HG03342 (cell line): ENCODE data around the gene ARPC4.
"Not testable (repeated sequence)": the region's sequence is repeated elsewhere in the genome, so short reads cannot be mapped to it uniquely, and the experiment has no call there.

Source experiments
- ATAC-seq: cut with Tn5 transposase; IDR thresholded peaks from one replicate; pipeline ENCODE4 v1.9.1; 2021; ENCODE audit warnings: mild to moderate bottlenecking, moderate library complexity; ENCODE audit not compliant: unreplicated experiment

The ARPC4 gene

DNA sequence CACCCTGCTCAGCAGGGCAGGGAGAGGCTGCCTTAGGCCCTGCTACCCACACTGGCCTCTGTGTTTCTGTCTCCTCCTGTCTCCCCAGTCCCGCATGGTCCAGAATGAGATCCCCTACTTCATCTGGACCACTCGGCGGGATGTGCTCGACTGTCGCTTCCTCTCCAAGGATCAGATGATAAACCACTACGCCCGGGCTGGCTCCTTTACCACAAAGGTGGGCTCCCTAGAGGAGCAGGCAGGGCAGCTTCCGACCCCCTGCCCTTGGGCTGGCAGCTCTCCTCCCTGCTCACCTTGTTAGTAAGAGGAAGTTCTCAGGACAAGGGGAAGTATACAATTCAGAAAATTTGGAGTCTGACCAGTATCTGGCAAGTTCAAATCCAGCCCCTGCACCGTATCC, 23.1 kb downstream of the ARPC4 start:
- no peak for ATAC-seq

DNA sequence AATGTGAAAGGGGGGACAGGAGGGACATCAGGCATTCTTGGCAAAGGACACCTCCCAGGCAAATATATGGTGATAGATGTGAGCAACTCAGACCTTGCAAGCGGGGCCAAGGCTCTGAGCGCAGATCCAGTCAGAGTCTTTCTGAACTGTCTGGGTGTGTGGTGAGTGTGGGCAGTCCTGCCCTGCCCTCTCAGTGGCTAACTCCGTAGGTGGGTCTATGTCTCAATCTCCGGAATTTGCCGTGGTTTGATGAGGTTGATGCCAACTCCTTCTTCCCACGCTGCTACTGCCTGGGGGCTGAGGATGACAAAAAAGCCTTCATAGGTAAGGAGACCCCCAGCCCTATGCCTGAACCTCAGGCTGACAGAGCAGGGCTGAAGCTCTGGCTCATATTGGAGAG, 24.6 kb downstream of the ARPC4 start:
- no peak for ATAC-seq

DNA sequence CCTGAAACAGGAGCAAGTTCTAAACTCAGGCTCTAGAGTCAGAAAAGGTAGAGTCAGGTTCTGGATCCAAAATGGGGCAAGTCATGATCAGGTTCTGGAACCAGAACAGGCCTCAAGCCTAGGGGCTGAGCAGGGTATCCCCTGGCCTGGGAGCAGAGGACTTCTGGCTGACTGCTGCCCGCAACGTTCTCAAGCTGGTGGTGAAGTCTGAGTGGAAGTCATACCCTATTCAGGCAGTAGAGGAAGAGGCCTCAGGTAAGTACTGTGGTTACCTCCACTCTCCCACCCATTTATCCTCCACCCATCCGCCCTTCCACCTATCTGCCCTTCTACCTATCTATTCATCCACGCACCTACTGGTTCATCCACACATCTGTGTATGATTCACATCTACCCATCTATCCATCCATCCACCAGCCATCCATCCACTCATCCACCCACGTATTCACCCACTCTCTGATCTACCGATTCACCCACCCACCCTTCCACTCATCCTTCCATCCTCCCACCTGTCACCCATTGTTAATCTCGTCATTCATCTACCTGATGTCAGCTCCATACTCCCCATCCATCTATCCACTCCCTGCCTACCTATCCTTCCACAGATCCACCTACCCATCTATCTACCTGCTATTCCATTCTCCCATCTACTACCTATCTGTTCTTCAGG, 25.9 kb downstream of the ARPC4 start:
- ATAC-seq: no peak

DNA sequence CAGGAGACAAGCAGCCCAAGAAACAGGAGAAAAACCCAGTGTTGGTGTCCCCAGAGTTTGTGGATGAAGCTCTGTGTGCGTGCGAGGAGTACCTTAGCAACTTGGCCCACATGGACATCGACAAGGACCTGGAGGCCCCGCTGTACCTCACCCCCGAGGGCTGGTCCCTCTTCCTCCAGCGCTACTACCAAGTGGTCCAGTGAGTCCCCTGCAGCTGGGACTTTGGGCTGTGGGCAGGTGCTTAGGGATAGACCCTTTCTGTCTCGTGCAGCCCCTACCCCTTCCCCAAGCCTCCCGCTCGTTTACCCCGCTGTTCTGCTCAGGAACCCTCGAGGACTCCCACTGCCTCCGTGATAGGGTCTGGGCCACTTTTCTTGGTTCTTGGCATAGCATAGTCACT, 27.7 kb downstream of the ARPC4 start:
- no peak for ATAC-seq

DNA sequence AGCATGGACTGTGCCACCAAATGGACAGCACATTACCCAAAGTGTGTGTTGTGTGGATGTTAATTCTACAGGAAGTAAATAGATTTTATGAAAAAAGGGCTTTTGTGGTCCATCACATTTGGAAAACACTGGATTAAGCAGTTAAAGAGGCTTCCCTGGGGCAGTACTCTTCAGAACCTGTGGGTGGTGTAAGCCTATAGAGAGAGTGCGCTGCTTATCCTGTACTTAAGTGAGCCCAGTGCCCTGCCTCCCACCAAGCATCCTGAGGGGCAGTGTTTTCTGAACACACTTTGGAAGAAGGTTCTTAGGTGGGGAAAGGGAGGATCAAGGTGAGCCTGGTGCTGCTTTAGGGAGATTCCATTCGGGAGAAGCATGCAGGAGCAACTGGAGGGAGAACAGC, 28.1 kb downstream of the ARPC4 start:
- no peak for ATAC-seq

DNA sequence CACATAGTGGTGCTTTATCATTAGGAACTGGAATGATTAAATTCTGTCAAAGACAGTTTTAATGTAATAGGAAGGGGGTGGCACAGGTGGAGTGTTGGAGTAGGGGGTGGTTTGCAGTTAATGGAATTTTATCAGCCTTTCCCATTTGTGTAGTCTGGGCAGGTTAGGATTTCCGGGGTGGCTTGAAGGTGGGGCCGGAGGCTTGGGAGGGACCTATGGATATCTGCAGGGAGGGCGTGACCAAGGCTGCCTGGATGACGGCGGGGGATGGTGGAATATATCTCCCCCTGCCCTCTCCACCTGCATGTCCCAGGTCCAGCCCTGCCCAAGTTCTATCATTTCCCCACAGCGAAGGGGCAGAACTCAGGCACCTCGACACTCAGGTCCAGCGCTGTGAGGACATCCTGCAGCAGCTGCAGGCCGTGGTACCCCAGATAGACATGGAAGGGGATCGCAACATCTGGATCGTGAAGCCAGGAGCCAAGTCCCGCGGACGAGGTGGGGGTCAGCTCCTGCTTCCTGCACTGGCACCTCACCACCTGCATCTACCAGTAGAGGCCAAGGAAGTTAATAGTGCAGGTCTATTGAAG, 32.7 kb downstream of the ARPC4 start:
- ATAC-seq: no peak

DNA sequence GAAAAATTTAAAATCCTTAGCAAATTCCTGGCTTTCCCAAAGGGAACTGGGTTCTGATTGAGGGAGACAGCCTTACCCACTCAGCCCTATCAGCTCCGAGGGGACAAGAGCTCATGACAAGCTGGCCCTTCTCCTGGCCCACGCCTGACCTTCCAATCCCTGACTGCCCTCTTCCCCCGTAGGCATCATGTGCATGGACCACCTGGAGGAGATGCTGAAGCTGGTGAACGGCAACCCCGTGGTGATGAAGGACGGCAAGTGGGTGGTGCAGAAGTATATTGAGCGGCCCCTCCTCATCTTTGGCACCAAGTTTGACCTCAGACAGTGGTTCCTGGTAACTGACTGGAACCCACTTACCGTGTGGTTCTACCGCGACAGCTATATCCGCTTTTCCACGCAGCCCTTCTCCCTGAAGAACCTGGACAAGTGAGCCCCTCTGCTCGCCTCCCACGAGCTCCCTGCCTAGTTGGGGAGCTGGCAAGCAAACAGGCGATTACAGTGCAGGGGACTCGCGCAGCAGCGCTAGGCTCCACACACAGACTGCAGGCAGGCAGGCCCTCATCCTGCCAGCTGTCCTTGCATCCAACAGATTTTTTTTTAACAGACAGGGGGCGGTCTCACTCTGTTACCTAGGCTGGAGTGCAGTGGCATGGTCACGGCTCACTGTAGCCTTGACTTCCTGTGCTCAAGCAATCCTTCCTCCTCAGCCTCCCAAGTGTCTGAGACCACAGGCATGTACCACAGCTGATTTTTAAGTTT, 34.1 kb downstream of the ARPC4 start:
- ATAC-seq: no peak

DNA sequence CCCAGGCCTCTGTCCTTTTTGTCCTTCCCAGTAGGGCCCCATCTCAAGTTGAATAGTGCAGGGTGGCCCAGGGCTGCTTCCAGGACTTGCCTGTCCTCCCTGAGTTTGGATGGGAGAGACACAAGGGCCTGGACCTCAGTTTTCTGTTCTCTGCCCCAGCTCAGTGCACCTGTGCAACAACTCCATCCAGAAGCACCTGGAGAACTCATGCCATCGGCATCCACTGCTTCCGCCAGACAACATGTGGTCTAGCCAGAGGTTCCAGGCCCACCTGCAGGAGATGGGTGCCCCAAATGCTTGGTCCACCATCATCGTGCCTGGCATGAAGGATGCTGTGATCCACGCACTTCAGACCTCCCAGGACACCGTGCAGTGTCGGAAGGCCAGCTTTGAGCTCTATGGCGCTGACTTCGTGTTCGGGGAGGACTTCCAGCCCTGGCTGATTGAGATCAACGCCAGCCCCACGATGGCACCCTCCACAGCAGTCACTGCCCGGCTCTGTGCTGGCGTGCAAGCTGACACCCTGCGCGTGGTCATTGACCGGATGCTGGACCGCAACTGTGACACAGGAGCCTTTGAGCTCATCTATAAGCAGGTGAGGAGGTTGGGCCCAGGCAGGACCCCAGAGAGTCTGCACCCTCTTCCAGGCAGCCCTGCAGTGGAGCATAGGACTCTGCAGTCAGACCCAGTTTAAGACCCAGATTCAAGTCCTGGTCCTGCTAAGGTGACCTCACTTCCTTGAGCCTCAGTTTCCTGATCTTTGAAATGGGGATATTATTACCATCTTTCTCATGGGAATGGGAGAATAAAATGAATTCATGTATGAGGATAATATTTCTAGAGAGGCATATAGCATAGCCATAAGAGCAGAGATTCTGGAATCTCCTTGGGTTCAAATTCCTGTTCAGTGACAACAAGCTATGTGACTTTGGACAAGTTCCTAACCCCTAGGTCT, 36.2 kb downstream of the ARPC4 start:
- ATAC-seq: no peak

DNA sequence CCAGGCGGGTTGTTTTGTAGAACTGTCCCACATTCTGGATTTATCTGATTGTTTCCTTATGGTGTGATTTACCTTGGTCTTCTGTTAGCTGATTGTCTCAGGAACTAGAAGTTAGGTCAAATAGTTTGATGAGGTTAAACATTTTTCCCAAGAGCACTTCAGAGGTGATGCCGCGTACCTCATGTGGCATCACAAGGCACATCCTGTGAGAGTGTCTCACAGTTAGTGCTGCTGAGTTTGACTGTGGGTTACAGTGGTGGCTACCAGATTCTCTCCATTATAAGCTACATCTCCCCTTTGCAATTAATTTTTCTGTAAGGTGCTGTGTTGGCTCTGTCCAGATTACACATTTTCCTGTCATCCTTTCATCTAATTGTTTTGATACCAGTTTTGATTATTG, 38.4 kb downstream of the ARPC4 start:
- no peak for ATAC-seq

DNA sequence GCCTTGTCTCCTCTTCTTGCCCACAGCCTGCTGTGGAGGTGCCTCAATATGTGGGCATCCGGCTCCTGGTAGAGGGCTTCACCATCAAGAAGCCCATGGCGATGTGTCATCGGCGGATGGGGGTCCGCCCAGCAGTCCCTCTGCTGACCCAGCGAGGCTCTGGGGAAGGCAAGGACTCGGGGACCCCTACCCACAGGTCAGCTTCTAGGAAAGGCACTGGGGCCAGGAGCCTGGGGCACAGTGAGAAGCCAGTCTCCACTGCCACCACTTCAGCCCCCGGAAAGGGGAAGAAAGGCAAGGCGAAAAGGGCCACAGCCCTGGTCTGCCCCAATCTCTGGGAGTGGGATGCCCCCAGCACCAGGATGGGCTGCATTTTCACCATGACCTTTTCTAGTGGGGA, 40.2 kb downstream of the ARPC4 start:
- ATAC-seq: no peak

DNA sequence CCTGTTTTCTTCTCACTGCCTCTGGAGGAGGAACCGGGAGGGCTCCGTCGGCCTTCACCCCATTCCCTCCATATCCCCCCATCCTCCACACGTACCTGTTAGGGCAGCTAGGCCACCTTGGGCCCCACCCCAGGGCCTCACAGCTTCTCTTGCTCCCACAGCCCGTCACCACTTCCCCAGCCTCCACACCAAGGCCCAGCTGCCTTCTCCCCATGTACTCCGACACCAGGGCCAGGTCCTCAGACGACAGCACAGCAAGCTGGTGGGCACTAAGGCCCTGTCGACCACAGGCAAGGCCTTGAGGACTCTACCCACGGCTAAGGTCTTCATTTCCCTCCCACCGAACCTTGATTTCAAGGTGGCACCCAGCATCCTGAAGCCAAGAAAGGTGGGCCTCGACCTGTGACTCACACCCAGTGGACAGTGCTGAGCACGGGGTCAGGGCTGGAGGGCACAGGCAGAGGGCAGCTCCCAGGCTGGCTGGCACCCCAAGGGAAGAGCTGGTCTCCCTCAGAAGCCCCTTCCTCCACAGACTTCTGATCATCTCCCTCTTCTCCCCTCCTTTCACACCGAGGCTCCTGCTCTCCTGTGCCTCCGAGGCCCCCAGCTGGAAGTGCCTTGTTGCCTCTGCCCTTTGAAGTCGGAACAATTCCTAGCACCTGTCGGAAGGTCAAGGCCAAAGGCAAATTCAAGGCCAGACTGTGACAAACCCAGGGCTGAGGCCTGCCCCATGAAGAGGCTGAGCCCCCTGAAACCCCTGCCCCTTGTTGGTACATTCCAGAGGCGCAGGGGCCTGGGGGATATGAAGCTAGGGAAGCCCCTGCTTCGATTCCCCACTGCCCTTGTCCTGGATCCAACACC, 41.9 kb downstream of the ARPC4 start:
- ATAC-seq: no peak

DNA sequence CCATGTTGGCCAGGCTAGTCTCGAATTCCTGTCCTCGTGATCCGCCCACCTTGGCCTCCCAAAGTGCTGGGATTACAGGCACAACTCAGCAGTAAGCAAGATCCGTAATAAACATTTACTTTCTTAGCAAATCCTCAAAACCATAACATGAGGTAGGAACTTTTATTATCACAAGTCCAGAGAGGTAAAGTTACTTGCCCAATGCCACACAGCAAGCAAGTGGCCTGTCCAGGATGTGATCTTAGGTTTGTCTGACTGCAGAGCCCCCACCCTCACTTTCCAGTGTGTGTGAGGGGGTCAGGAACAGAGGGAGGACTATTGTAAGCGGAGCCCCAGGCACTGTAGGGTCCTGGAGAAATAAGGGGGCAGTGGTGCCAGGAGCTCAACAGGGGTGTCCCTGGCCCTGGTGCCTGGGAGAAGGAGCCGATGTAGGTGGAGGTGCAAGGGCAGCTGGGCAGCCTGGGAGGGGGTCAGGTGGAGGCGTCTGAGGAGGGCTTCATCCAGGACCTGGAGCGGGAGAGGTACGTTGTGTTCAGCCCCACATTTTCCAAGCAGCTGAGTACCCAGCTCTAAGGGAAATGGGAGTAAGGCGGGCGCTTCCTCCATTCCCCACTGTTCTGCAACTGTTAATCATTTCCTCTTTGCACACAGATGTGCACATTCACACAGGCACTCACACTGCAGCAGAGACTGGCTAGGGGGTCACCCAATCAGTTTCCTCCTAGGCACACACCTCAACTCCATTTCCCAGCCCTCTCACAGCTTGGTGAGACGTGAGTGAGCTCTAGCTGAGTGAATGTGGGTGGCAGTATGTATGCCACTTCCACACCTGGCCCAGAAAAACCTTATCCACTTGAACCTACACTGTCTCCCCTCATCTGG, 45.1 kb downstream of the ARPC4 start:
- no peak for ATAC-seq

DNA sequence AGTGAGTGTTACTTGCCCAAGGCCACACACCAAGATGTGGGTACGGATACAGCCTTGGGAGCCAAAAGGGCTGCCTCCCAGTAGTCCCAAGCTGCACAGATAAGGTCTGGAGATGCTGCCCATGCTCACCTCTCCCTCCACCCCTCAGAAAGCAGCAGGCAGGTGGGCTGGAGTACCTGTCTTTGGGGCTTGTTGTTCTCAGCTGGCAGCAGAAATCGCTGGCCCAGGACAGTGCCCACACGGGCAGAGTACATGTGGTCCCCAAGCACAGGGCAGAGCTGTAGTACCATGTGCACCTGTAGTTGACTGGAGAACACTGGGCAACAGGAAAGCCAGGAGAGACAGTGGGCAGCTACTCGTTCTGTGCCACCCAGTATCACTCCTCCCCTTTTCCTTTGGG, 46.0 kb downstream of the ARPC4 start:
- ATAC-seq: no peak

DNA sequence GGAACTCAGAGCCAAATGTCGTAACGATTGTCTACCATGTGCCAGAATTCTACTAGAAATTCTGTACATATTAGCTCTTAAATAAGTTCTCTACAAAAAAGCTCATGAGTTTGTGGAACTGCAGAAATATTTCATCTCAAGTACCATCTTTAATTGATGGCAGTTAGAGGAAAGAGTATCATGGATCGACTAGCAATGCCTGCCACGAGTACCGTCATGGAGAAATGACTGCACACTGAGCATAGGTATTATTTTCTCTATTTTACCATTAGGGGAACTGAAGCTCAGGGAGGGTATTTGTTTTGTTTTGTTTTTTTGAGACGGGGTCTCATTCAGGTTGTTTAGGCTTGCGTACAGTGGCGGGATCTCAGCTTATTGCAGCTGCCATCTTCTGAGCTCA, 48.1 kb downstream of the ARPC4 start:
- ATAC-seq: no peak

DNA sequence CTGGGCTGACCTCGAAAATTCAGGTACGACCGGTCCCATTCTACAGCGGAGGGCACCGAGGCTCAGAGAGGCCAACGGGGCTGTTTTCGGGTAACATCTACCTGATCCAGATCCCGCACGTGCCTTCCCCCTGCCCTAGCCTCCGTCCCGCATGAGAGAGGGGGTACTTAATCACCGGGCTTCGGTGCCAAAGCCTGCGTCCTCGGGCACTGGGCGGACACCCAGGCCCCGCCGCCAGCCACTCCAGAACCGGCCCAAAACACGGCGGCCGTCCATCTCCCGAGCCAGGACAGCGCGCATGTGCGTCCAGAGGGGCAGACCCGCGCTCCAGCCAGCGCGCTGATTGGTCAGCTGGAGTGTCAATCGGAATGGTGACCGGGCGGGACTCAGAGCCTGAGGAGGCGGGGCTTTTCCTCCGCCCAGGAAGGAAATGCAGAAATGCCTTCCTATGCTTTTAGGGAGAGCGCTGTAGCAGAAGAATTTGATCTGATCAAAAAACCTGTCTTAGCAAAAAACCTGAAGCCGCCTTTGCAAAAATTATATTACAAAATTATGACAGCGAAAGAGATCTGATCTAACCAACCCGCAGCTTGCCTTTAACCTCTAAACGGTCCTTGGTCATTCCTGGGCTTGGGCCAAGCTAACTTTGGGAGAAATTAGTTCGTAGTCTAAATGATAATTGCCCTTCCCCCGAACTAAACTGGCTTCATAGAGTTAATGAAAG, 51.0 kb downstream of the ARPC4 start, which contains the start of gene RPUSD3:
RPUSD3 (minus strand) TSS at position 294 of the 724 bp plus-strand sequence; CDS start at position 276, 18 bp downstream.
- peak; percentile 98 for ATAC-seq

DNA sequence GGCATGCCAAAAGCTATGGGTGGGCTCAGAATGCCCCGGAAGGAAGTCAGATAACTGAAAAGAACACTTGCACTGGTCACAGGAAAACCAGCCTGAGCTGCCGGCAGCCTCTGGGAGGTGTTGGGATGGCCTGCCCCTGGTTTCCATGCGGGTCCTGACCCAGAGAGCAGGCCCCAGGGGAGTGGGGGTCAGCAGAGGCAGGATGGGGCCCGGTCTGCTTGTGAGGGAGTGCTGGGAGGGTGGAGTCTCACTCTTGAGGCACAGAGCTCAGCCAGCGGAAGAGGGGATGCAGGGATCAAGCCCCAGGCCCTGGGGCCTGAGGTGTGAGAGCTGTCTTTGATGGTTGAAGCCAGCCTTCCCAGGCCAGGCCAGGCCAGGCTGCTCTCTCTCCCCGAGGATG, 53.3 kb downstream of the ARPC4 start:
- ATAC-seq: no peak

DNA sequence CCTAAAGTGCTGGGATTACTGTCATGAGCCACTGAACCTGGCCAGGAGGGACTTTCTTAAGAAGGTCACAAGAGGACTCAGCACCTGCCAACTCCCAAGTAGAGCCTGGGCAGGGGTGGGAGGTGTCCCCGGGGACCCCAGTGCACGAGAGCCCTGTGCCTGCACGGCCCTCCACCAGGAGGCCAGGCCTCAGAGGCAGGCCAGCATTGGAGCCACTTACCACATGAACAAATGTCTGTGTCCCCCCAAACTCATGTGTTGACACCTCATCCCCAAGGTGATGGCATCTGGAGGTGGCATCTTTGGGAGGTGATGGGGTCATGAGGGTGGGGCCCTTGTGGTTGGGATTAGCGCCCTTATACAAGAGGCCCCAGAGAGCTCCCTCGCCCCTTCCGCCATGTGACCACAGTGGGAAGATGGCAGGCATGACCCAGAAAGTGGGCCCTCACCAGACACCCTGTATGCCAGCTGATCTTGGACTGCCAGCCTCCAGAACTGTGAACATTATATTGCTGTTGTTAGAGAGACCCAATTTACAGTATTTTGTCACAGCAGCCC, 54.1 kb downstream of the ARPC4 start:
- ATAC-seq: no peak

DNA sequence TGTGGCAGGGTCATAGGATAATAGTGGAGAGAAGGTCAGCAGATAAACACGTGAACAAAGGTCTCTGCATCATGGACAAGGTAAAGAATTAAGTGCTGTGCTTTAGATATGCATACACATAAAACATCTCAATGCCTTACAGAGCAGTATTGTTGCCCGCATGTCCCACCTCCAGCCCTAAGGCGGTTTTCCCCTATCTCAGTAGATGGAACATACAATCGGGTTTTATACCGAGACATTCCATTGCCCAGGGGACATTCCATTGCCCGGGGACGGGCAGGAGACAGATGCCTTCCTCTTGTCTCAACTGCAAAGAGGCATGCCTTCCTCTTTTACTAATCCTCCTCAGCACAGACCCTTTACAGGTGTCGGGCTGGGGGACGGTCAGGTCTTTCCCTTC, 55.0 kb downstream of the ARPC4 start:
- not testable (repeated sequence) for ATAC-seq
